Measurements from ENCODE around the gene CCR7. TPM values are rescaled to one million over a fixed set of nuclear protein-coding genes. Genes with fewer than 3 reads are reported as not detected.

Gene CCR7
- total RNA-seq, 6 experiments from 2014 or later, result 0.12 to 0.58 (median 0.28) TPM; not detected in 2

GRCh38 chr17:40602445-40603443 lies 37.5 kb upstream of the CCR7 start:
- no peaks in the 10 kb centered on the region for H3K9me3 ChIP-seq
- no peaks in the 10 kb centered on the region for H3K27me3 ChIP-seq
- no peak overlapping the region for H3K4me3 ChIP-seq
- intact Hi-C loops (cut with DNase I), result no loop called here
- peaks cover 0 to 10% (median 4%) of the 10 kb centered on the region in 4 donors for H3K4me1 ChIP-seq
- H3K36me3 ChIP-seq, result no peaks in the 10 kb centered on the region
- WGBS (ENCODE audit: insufficient coverage, low coverage, low lambda C conversion rate, missing lambda C conversion rate), result 83% methylated on average over 17 of the region's 22 CpGs
- TF ChIP-seq POLR2A (IDR thresholded peaks at IDR 0.05) (no peak), CTCF (IDR thresholded peaks at IDR 0.05) (no peak)
- DNase-seq, result no peak
- H3K27ac ChIP-seq, result no peak overlapping the region
- no peak for ATAC-seq

GRCh38 chr17:40600486-40601046 lies 35.3 kb upstream of the CCR7 start:
- Histone ChIP-seq H3K4me3 (no peak overlapping the region), H3K27me3 (no peaks in the 10 kb centered on the region), H3K9me3 (no peaks in the 10 kb centered on the region), H3K36me3 (no peaks in the 10 kb centered on the region), H3K4me1 (peaks cover 0 to 22% (median 9%) of the 10 kb centered on the region in 4 donors), H3K27ac (no peak overlapping the region)
- WGBS (ENCODE audit: insufficient coverage, low coverage, low lambda C conversion rate, missing lambda C conversion rate), result 75% methylated on average over 8 of the region's 8 CpGs
- no peak for ATAC-seq
- no peak for DNase-seq
- intact Hi-C loops (cut with DNase I), result no loop called here
- TF ChIP-seq POLR2A (IDR thresholded peaks at IDR 0.05) (no peak), CTCF (IDR thresholded peaks at IDR 0.05) (no peak)

- Histone ChIP-seq H3K9me3 (no peaks in the 10 kb centered on the region), H3K4me1 (peaks cover 0 to 26% (median 9%) of the 10 kb centered on the region in 4 donors), H3K27me3 (no peaks in the 10 kb centered on the region), H3K27ac (no peak overlapping the region), H3K36me3 (no peaks in the 10 kb centered on the region), H3K4me3 (no peak overlapping the region)
- no peak for TF ChIP-seq POLR2A (IDR thresholded peaks at IDR 0.05)
- WGBS (ENCODE audit: insufficient coverage, low coverage, low lambda C conversion rate, missing lambda C conversion rate), result 87% methylated on average over 7 of the region's 7 CpGs
- ATAC-seq (no peak), DNase-seq (no peak)
- intact Hi-C loops (cut with DNase I), result no loop called here
Observed at GRCh38 chr17:40599468-40599763, 34.1 kb upstream of the CCR7 start.

DNA sequence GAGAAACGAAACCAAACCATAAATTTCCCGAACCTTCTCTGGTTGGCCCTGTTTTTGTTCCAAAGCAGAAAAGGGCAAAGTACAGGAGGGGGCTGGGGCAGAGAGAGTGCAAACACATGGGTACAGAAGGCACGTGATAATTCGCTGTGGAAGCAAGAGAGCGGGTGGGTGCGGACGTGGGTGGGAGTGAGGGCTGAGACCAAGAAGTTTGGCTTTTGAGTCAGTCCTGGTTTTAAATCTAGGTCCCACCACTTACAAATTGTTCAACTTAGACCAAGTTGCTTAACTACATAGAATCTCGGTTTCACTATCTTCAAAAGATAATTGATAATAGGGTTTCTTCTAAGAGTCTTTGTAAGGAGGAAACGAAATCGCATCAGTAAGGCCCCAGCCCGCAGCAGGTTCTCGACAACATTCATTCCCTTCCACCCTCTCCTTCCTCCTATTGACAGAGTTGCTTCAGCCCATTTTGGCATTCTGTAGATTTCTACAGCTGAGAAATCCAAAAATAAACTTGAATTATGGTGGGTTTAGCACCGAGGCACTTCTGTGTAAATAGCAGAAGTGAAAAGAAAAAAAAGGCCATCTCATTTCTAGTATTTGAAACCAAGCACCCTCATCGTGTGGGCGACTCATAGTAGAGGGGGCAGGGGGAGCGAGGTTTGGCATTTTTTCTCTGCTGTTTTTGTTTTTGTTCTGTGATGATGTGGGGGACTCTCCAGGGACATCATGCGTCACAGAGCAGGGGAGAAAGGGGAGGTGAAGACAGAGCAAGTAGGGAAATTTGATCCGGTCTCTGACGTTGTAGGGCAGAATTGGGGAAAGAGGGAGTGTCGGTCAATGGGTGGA lies 33.6 kb upstream of the CCR7 start:
- peaks cover 0 to 26% (median 9%) of the 10 kb centered on the region in 4 donors for H3K4me1 ChIP-seq
- 43% methylated on average over 20 of the region's 20 CpGs for WGBS (ENCODE audit: insufficient coverage, low coverage, low lambda C conversion rate, missing lambda C conversion rate)
- DNase-seq (peak in 2 of 3 donors; percentile 57 to 76), ATAC-seq (peak; percentile 47 to 76 (median 66))
- intact Hi-C loops (cut with DNase I), result no loop called here
- no peak overlapping the region for H3K4me3 ChIP-seq
- TF ChIP-seq CTCF (IDR thresholded peaks at IDR 0.05) (no peak), POLR2A (IDR thresholded peaks at IDR 0.05) (no peak)
- H3K27me3 ChIP-seq, result no peaks in the 10 kb centered on the region
- H3K9me3 ChIP-seq, result no peaks in the 10 kb centered on the region
- H3K27ac ChIP-seq, result peak overlapping the region; percentile 59 to 81 (median 68)
- H3K36me3 ChIP-seq, result no peaks in the 10 kb centered on the region
